Gastroesophageal sphincter (tissue), 4 donors: ENCODE measurements around the gene NEO1. TPM values are rescaled to one million over a fixed set of nuclear protein-coding genes. Genes with fewer than 3 reads are reported as not detected.

ENCODE experiments used
- ATAC-seq: fragments of 150-250 bp; one replicate; pipeline ENCODE4 v1.9.1; 2016; ENCODE audit warnings: mild to moderate bottlenecking, moderate library complexity
- H3K27ac ChIP-seq, 4 donors: fragments of 200-600 bp; sonication (generic) in 3 of 4; 1 replicate in 3 of 4; 2 replicates in 1 of 4; pipeline ENCODE4 v1.5.1; 2016 to 2019
- H3K27me3 ChIP-seq: fragments of 200-600 bp; sonication (generic); one replicate; pipeline ENCODE4 v1.5.1; 2019
- H3K36me3 ChIP-seq, 2 donors: fragments of 200-600 bp; sonication (generic); one replicate each; pipeline ENCODE4 v1.5.1; 2019; ENCODE audit warnings: control low read depth in 1 of 2
- H3K4me1 ChIP-seq, 3 donors: fragments of 200-600 bp; sonication (generic); 1 replicate in 2 of 3; 2 replicates in 1 of 3; pipeline ENCODE4 v1.5.1; 2016 to 2019; ENCODE audit warnings: control low read depth in 2 of 3
- H3K4me3 ChIP-seq, 2 donors: fragments of 200-600 bp; sonication (generic); one replicate each; pipeline ENCODE4 v1.5.1; 2019; ENCODE audit warnings: mild to moderate bottlenecking in 1 of 2, moderate library complexity in 1 of 2
- H3K9me3 ChIP-seq, 3 donors: fragments of 200-600 bp; sonication (generic); one replicate each; pipeline ENCODE4 v1.5.1; 2017 to 2019; ENCODE audit warnings: control low read depth in 2 of 3
- EP300 ChIP-seq: sonication (generic); formaldehyde crosslinking; IDR thresholded peaks from one replicate; pipeline ENCODE4 v1.6.1; 2017; ENCODE audit warnings: antibody characterized with exemption, mild to moderate bottlenecking
- POLR2A ChIP-seq, 2 donors: fragments of 450-650 bp; IDR thresholded peaks; one replicate each; pipeline ENCODE4 v1.6.1; 2017; ENCODE audit warnings: antibody characterized with exemption in 2 of 2, mild to moderate bottlenecking in 2 of 2, moderate library complexity in 1 of 2
- POLR2AphosphoS5 ChIP-seq: sonication (generic); formaldehyde crosslinking; IDR thresholded peaks from one replicate; pipeline ENCODE4 v1.6.1; 2017; ENCODE audit warnings: antibody characterized with exemption
- WGBS, 2 donors: methylation state at CpG; one replicate each; pipeline ENCODE4 v1.1.5; 2018; ENCODE audit warnings: low coverage in 1 of 2; 5-methylcytosine and 5-hydroxymethylcytosine counted together
- total RNA-seq, 4 donors: library from RNA; depleted of rRNA; stranded (reverse); fragments of >200 nt; gene quantifications; one replicate each; pipeline ENCODE4 v1.1.0, GENCODE V29; 2016
- TF ChIP-seq, protein P1 (sequence below), 4 experiments: fragments of 200-600 bp in 2 of 4; fragments of 450-650 bp in 2 of 4; sonication (generic) in 1 of 4; IDR thresholded peaks; one replicate each; pipeline ENCODE4 v1.5.1; 2017 to 2019; ENCODE audit warnings: antibody characterized with exemption in 4 of 4, mild to moderate bottlenecking in 2 of 4, moderate library complexity in 2 of 4

The NEO1 gene
- total RNA-seq, 4 donors from 2014 or later, result 28.3 to 61.7 (median 36.1) TPM

GRCh38 chr15:73345658-73346057 is 293.4 kb downstream of the NEO1 start:
- Histone ChIP-seq H3K27me3 (peaks cover 46% of the 10 kb centered on the region), H3K4me1 (no peaks in the 10 kb centered on the region), H3K27ac (no peak overlapping the region), H3K9me3 (peaks cover 0 to 12% (median 0%) of the 10 kb centered on the region in 3 donors), H3K4me3 (no peak overlapping the region), H3K36me3 (no peaks in the 10 kb centered on the region)
- ATAC-seq, result no peak
- 76 to 87% methylated on average over 7 of the region's 7 CpGs for WGBS, 2 donors
- TF ChIP-seq POLR2AphosphoS5, result no peak
- TF ChIP-seq EP300, result no peak
- TF ChIP-seq POLR2A (IDR thresholded peaks at IDR 0.05), result no peak
- TF ChIP-seq, protein P1, sequence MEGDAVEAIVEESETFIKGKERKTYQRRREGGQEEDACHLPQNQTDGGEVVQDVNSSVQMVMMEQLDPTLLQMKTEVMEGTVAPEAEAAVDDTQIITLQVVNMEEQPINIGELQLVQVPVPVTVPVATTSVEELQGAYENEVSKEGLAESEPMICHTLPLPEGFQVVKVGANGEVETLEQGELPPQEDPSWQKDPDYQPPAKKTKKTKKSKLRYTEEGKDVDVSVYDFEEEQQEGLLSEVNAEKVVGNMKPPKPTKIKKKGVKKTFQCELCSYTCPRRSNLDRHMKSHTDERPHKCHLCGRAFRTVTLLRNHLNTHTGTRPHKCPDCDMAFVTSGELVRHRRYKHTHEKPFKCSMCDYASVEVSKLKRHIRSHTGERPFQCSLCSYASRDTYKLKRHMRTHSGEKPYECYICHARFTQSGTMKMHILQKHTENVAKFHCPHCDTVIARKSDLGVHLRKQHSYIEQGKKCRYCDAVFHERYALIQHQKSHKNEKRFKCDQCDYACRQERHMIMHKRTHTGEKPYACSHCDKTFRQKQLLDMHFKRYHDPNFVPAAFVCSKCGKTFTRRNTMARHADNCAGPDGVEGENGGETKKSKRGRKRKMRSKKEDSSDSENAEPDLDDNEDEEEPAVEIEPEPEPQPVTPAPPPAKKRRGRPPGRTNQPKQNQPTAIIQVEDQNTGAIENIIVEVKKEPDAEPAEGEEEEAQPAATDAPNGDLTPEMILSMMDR (IDR thresholded peaks at IDR 0.05), result no peak

GRCh38 chr15:73346735-73347312 is 294.6 kb downstream of the NEO1 start:
- 23 to 26% methylated on average over 6 to 9 of the region's 9 CpGs for WGBS, 2 donors
- Histone ChIP-seq H3K4me1 (no peaks in the 10 kb centered on the region), H3K4me3 (no peak overlapping the region), H3K36me3 (no peaks in the 10 kb centered on the region), H3K27me3 (peaks cover 40% of the 10 kb centered on the region), H3K27ac (no peak overlapping the region), H3K9me3 (peaks cover 0 to 12% (median 0%) of the 10 kb centered on the region in 3 donors)
- TF ChIP-seq EP300, result no peak
- TF ChIP-seq POLR2AphosphoS5, result no peak
- TF ChIP-seq, protein P1 (IDR thresholded peaks at IDR 0.05), result no peak
- TF ChIP-seq POLR2A (IDR thresholded peaks at IDR 0.05), result no peak
- no peak for ATAC-seq

GRCh38 chr15:73349191-73349590 is 296.9 kb downstream of the NEO1 start:
- no peaks in the 10 kb centered on the region for H3K36me3 ChIP-seq
- no peak overlapping the region for H3K4me3 ChIP-seq
- TF ChIP-seq EP300 (no peak), POLR2AphosphoS5 (no peak), POLR2A (IDR thresholded peaks at IDR 0.05) (no peak)
- TF ChIP-seq, protein P1 (IDR thresholded peaks at IDR 0.05), result no peak
- H3K27me3 ChIP-seq, result peaks cover 62% of the 10 kb centered on the region
- no peaks in the 10 kb centered on the region for H3K9me3 ChIP-seq
- H3K27ac ChIP-seq, result no peak overlapping the region
- no peaks in the 10 kb centered on the region for H3K4me1 ChIP-seq
- no peak for ATAC-seq

GRCh38 chr15:73352082-73352481 is 299.8 kb downstream of the NEO1 start:
- Histone ChIP-seq H3K36me3 (no peaks in the 10 kb centered on the region), H3K27ac (no peak overlapping the region), H3K27me3 (peaks cover 68% of the 10 kb centered on the region), H3K4me1 (no peaks in the 10 kb centered on the region), H3K4me3 (no peak overlapping the region), H3K9me3 (no peaks in the 10 kb centered on the region)
- 46 to 59% methylated on average over 4 to 8 of the region's 10 CpGs for WGBS, 2 donors
- no peak for ATAC-seq
- TF ChIP-seq POLR2A (IDR thresholded peaks at IDR 0.05) (no peak), EP300 (no peak), POLR2AphosphoS5 (no peak)

DNA sequence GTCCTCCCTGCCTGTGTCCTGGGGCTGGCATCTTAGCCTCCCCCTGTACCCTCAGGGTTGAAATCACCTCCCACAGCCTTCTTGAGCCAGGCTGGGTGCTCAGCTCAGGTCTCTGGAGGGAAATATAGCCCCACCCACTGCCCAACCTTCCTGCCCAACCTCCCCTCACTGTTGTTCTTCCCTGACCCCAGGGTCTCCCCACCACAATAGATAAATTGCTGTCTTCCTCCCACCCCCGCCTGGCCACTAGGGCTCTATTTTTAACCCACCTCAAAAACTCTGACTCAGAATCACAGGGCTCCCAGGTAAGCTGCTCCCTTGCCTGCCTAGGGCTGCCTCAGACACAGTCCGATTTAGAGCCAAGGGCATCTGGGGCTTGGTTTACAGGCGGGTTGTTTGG is 301.5 kb downstream of the NEO1 start:
- 47 to 83% methylated on average over 1 to 3 of the region's 3 CpGs for WGBS, 2 donors
- H3K4me1 ChIP-seq, result no peaks in the 10 kb centered on the region
- no peaks in the 10 kb centered on the region for H3K36me3 ChIP-seq
- no peak overlapping the region for H3K27ac ChIP-seq
- ATAC-seq, result no peak
- no peak overlapping the region for H3K4me3 ChIP-seq
- H3K27me3 ChIP-seq, result peaks cover 62% of the 10 kb centered on the region
- no peak for TF ChIP-seq EP300
- TF ChIP-seq POLR2A (IDR thresholded peaks at IDR 0.05), result no peak
- no peak for TF ChIP-seq POLR2AphosphoS5
- TF ChIP-seq, protein P1 (IDR thresholded peaks at IDR 0.05), result no peak
- H3K9me3 ChIP-seq, result no peaks in the 10 kb centered on the region
